HFF-Myc (cell line): ENCODE data around the gene CD44.

Experiments used
- DNase-seq: peaks from one replicate; pipeline ENCODE4 v3.0.0-alpha.2; 2011; ENCODE audit warnings: low read depth; ENCODE audit errors: extremely low read depth
- H3K4me3 ChIP-seq: replicated peaks from 2 replicates; pipeline ENCODE4 v1.5.1; 2011; ENCODE audit warnings: low read depth, mild to moderate bottlenecking, control low read depth, low read length
- CTCF ChIP-seq: IDR thresholded peaks from 2 replicates; pipeline ENCODE4 v1.5.1; 2012; ENCODE audit warnings: mild to moderate bottlenecking, low read depth, low read length, control low read depth; ENCODE audit errors: missing control alignments

CD44 gene

GRCh38 chr11:35245056-35245455 lies 106.1 kb downstream of the CD44 start:
- TF ChIP-seq CTCF: no peak
- DNase-seq: no peak
- no peak overlapping the region for H3K4me3 ChIP-seq

GRCh38 chr11:35245786-35246185 lies 106.8 kb downstream of the CD44 start:
- H3K4me3 ChIP-seq: no peak overlapping the region
- no peak for DNase-seq
- no peak for TF ChIP-seq CTCF

GRCh38 chr11:35246745-35247144 lies 107.8 kb downstream of the CD44 start:
- no peak for TF ChIP-seq CTCF
- no peak overlapping the region for H3K4me3 ChIP-seq
- DNase-seq: no peak

GRCh38 chr11:35247428-35247827 lies 108.5 kb downstream of the CD44 start:
- H3K4me3 ChIP-seq: no peak overlapping the region
- TF ChIP-seq CTCF: no peak
- DNase-seq: no peak

- no peak for DNase-seq
- no peak overlapping the region for H3K4me3 ChIP-seq
- TF ChIP-seq CTCF: no peak
Observed at GRCh38 chr11:35247863-35248262, 108.9 kb downstream of the CD44 start.

- no peak for TF ChIP-seq CTCF
- no peak for DNase-seq
- no peak overlapping the region for H3K4me3 ChIP-seq
Observed at GRCh38 chr11:35248558-35249323, 109.8 kb downstream of the CD44 start.

GRCh38 chr11:35250192-35250591 lies 111.2 kb downstream of the CD44 start:
- DNase-seq: no peak
- H3K4me3 ChIP-seq: no peak overlapping the region
- TF ChIP-seq CTCF: no peak
